A549 (cell line): ENCODE data around the gene IGSF3.

Experiments used
- BHLHE40 ChIP-seq: IDR thresholded peaks from 2 replicates; pipeline ENCODE4 v1.6.1; 2012; ENCODE audit warnings: low read depth, low read length, inconsistent platforms
- EP300 ChIP-seq, 2 experiments: fragments of >200 bp; sonication (Bioruptor Twin); formaldehyde crosslinking; IDR thresholded peaks; 2 replicates in 1 of 2; 3 replicates in 1 of 2; pipeline ENCODE4 v1.6.1; 2016 to 2017
- JUN ChIP-seq, 2 experiments: fragments of >200 bp; sonication (Bioruptor Twin); formaldehyde crosslinking; IDR thresholded peaks; 2 replicates in 1 of 2; 3 replicates in 1 of 2; pipeline ENCODE4 v1.6.1; 2016 to 2017
- JUNB ChIP-seq: fragments of >200 bp; sonication (Bioruptor Twin); formaldehyde crosslinking; IDR thresholded peaks from 2 replicates; pipeline ENCODE4 v1.6.1; 2016
- MAX ChIP-seq: IDR thresholded peaks from 2 replicates; pipeline ENCODE4 v1.6.1; 2012
- MAZ ChIP-seq: fragments of 150-350 bp; IDR thresholded peaks from 2 replicates; pipeline ENCODE4 v1.6.1; 2014; ENCODE audit warnings: antibody characterized with exemption, low read depth, low read length, borderline replicate concordance
- NR3C1 ChIP-seq: fragments of >200 bp; sonication (Bioruptor Twin); formaldehyde crosslinking; IDR thresholded peaks from 3 replicates; pipeline ENCODE4 v1.6.1; 2017
- POLR2A ChIP-seq: IDR thresholded peaks from 2 replicates; pipeline ENCODE4 v1.6.1; 2012; ENCODE audit warnings: mild to moderate bottlenecking, low read length
- POLR2AphosphoS2 ChIP-seq: conservative IDR thresholded peaks from 2 replicates; pipeline ENCODE4 v1.6.1; 2012; ENCODE audit warnings: low read length, improper control_type of control experiment, inconsistent platforms
- REST ChIP-seq: fragments of 200-600 bp; sonication (generic); IDR thresholded peaks from 2 replicates; pipeline ENCODE4 v1.6.1; 2016; ENCODE audit warnings: antibody characterized with exemption, mild to moderate bottlenecking, moderate library complexity
- ZC3H11A ChIP-seq: fragments of 450-650 bp; IDR thresholded peaks from 2 replicates; pipeline ENCODE4 v1.6.1; 2014; ENCODE audit warnings: antibody characterized with exemption, mild to moderate bottlenecking
- TF ChIP-seq, protein P1 (sequence below): fragments of >200 bp; sonication (Bioruptor Twin); formaldehyde crosslinking; IDR thresholded peaks from 3 replicates; pipeline ENCODE4 v1.5.1; 2016
- TF ChIP-seq, protein P2 (sequence below): fragments of 150-350 bp; IDR thresholded peaks from 2 replicates; pipeline ENCODE4 v1.6.1; 2014; ENCODE audit warnings: low read depth, mild to moderate bottlenecking, low read length

GRCh38 chr1:116690396-116690848, 22.9 kb upstream of the IGSF3 start:
- TF ChIP-seq, protein P1, sequence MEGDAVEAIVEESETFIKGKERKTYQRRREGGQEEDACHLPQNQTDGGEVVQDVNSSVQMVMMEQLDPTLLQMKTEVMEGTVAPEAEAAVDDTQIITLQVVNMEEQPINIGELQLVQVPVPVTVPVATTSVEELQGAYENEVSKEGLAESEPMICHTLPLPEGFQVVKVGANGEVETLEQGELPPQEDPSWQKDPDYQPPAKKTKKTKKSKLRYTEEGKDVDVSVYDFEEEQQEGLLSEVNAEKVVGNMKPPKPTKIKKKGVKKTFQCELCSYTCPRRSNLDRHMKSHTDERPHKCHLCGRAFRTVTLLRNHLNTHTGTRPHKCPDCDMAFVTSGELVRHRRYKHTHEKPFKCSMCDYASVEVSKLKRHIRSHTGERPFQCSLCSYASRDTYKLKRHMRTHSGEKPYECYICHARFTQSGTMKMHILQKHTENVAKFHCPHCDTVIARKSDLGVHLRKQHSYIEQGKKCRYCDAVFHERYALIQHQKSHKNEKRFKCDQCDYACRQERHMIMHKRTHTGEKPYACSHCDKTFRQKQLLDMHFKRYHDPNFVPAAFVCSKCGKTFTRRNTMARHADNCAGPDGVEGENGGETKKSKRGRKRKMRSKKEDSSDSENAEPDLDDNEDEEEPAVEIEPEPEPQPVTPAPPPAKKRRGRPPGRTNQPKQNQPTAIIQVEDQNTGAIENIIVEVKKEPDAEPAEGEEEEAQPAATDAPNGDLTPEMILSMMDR = no peak
- TF ChIP-seq REST = no peak
- TF ChIP-seq POLR2A = no peak
- TF ChIP-seq ZC3H11A = no peak
- TF ChIP-seq, protein P2, sequence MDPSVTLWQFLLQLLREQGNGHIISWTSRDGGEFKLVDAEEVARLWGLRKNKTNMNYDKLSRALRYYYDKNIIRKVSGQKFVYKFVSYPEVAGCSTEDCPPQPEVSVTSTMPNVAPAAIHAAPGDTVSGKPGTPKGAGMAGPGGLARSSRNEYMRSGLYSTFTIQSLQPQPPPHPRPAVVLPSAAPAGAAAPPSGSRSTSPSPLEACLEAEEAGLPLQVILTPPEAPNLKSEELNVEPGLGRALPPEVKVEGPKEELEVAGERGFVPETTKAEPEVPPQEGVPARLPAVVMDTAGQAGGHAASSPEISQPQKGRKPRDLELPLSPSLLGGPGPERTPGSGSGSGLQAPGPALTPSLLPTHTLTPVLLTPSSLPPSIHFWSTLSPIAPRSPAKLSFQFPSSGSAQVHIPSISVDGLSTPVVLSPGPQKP = no peak
- no peak for TF ChIP-seq JUNB
- no peak for TF ChIP-seq BHLHE40
- TF ChIP-seq NR3C1 = no peak
- no peak for TF ChIP-seq POLR2AphosphoS2
- TF ChIP-seq JUN (IDR thresholded peaks at IDR 0.05) = no peak
- TF ChIP-seq MAX = no peak
- TF ChIP-seq EP300 (IDR thresholded peaks at IDR 0.05) = no peak
- no peak for TF ChIP-seq MAZ
